Mucosa of rectum (tissue), 2 donors: ENCODE results near the gene APBA3.

ENCODE experiments used
- H3K27ac ChIP-seq, 2 donors: one replicate each; pipeline ENCODE4 v1.7.0; 2013; ENCODE audit warnings: inconsistent platforms in 2 of 2, low read depth in 2 of 2, low read length in 2 of 2
- H3K27me3 ChIP-seq, 2 donors: one replicate each; pipeline ENCODE4 v1.7.0; 2013; ENCODE audit warnings: low read length in 2 of 2; ENCODE audit not compliant: control insufficient read depth in 2 of 2, insufficient read depth in 2 of 2
- H3K36me3 ChIP-seq, 2 donors: one replicate each; pipeline ENCODE4 v1.7.0; 2013; ENCODE audit warnings: low read length in 2 of 2; ENCODE audit not compliant: control insufficient read depth in 2 of 2, insufficient read depth in 2 of 2
- H3K4me1 ChIP-seq, 2 donors: one replicate each; pipeline ENCODE4 v1.7.0; 2013; ENCODE audit warnings: low read length in 2 of 2, mild to moderate bottlenecking in 1 of 2; ENCODE audit not compliant: control insufficient read depth in 2 of 2, insufficient read depth in 2 of 2
- H3K4me3 ChIP-seq, 2 donors: one replicate each; pipeline ENCODE4 v1.7.0; 2013; ENCODE audit warnings: low read length in 2 of 2
- H3K9ac ChIP-seq, 2 donors: one replicate each; pipeline ENCODE4 v1.7.0; 2013; ENCODE audit warnings: low read length in 2 of 2, low read depth in 1 of 2, mild to moderate bottlenecking in 1 of 2
- H3K9me3 ChIP-seq, 2 donors: one replicate each; pipeline ENCODE4 v1.7.0; 2013; ENCODE audit warnings: low read length in 2 of 2; ENCODE audit not compliant: control insufficient read depth in 2 of 2
- donor health status: healthy.
- donor health status: Normal muscosa, but diverticular disease.

The APBA3 gene

DNA sequence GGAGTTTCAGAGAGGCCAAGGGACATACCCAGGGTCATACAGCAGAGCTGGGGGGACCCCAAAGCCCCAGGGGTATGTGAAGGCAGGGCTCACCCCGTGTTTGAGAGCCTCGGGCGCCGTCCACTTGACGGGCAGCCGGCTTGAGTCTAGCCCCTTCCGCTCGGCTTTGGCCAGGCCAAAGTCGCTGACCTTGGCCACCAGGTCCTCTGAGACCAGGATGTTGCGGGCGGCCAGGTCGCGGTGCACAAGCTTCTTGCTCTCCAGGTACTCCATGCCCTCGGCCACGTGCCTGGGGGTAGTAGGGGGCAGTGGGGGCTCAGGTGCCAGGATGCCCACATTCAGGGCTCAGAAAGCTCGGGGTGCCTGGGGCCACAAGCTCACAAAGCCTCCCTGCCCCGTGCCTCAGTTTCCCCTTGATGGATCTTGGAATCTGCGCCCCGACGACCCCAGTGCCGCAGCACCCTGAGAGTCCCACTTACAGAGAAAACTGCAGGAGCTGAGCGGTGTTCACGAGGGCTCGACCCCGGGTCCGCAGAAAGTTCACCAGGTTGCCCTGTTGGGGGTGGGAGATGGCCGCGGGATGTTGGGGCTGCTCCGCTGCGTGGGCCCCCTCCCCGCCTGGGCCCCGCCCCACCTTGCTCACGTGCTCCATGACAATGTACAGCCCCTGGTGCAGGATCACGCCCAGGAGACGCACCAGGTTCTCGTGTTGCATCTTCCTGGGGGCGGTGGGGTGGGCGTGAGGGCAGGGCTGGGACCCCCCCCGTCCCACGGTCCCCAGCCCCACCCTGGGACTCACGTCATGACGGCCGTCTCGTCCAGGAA, 17.6 kb upstream of the APBA3 start:
- H3K9ac ChIP-seq: no peak overlapping the region
- no peaks in the 10 kb centered on the region for H3K4me1 ChIP-seq
- no peaks in the 10 kb centered on the region for H3K27me3 ChIP-seq
- peaks cover 0 to 6% of the 10 kb centered on the region in 2 donors for H3K9me3 ChIP-seq
- H3K4me3 ChIP-seq: no peak overlapping the region
- H3K36me3 ChIP-seq: no peaks in the 10 kb centered on the region
- H3K27ac ChIP-seq: no peak overlapping the region

- peaks cover 0 to 6% of the 10 kb centered on the region in 2 donors for H3K9me3 ChIP-seq
- no peak overlapping the region for H3K4me3 ChIP-seq
- no peaks in the 10 kb centered on the region for H3K36me3 ChIP-seq
- H3K4me1 ChIP-seq: no peaks in the 10 kb centered on the region
- H3K27me3 ChIP-seq: no peaks in the 10 kb centered on the region
- H3K27ac ChIP-seq: no peak overlapping the region
- no peak overlapping the region for H3K9ac ChIP-seq
Measured at GRCh38 chr19:3778104-3778867, 16.8 kb upstream of the APBA3 start.

- no peaks in the 10 kb centered on the region for H3K4me1 ChIP-seq
- peaks cover 0 to under 1% of the 10 kb centered on the region in 2 donors for H3K9me3 ChIP-seq
- no peaks in the 10 kb centered on the region for H3K36me3 ChIP-seq
- H3K27ac ChIP-seq: no peak overlapping the region
- no peak overlapping the region for H3K4me3 ChIP-seq
- H3K9ac ChIP-seq: no peak overlapping the region
- no peaks in the 10 kb centered on the region for H3K27me3 ChIP-seq
Measured at GRCh38 chr19:3776479-3777040, 15.1 kb upstream of the APBA3 start.

- Histone ChIP-seq H3K27ac (no peak overlapping the region), H3K4me1 (no peaks in the 10 kb centered on the region), H3K36me3 (no peaks in the 10 kb centered on the region), H3K9ac (no peak overlapping the region), H3K27me3 (no peaks in the 10 kb centered on the region), H3K4me3 (no peak overlapping the region), H3K9me3 (no peaks in the 10 kb centered on the region)
Measured at GRCh38 chr19:3775831-3776230, 14.3 kb upstream of the APBA3 start.

- H3K9me3 ChIP-seq: no peaks in the 10 kb centered on the region
- no peaks in the 10 kb centered on the region for H3K36me3 ChIP-seq
- no peak overlapping the region for H3K9ac ChIP-seq
- H3K27me3 ChIP-seq: no peaks in the 10 kb centered on the region
- no peaks in the 10 kb centered on the region for H3K4me1 ChIP-seq
- no peak overlapping the region for H3K4me3 ChIP-seq
- H3K27ac ChIP-seq: no peak overlapping the region
Measured at GRCh38 chr19:3775374-3775711, 13.9 kb upstream of the APBA3 start.

DNA sequence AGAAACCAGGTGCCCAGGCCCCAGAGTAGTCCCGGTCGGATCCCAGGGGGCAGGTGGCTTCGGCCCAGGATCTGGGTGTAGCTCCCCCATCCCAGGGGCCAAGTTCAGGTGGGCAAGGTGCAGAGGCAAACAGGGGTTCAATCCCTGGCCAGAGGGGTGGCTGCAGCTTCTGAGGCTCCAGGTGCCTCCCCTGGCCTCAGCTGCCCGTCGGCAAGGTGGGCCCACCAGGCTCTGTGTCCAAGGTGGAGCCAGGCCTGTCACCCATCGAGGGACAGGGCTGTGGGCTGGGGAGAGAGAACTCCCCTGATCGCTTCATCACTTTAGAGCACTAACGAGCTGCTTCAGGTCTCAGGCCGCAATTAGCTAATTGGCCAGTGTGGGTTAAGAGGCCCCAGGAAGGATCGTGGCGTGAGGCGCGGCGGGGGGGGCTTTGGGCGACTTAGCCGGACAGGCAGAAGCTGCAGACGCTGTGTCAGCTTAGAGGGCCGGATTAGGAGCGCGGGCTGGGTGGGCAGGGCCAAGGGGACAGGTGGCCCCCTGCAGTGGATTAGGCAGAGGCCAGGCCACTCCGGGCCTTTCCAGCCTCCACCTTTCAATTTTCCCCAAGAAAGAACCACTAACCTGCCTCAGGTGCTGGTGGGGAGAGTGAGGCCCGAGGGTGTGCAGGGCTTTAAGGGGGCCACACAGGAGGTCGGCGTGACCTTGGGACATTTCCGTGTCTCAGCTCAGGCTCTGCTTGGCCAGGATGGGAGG, 13.3 kb upstream of the APBA3 start:
- Histone ChIP-seq H3K36me3 (no peaks in the 10 kb centered on the region), H3K9me3 (no peaks in the 10 kb centered on the region), H3K4me1 (no peaks in the 10 kb centered on the region), H3K9ac (no peak overlapping the region), H3K4me3 (no peak overlapping the region), H3K27me3 (no peaks in the 10 kb centered on the region), H3K27ac (no peak overlapping the region)

DNA sequence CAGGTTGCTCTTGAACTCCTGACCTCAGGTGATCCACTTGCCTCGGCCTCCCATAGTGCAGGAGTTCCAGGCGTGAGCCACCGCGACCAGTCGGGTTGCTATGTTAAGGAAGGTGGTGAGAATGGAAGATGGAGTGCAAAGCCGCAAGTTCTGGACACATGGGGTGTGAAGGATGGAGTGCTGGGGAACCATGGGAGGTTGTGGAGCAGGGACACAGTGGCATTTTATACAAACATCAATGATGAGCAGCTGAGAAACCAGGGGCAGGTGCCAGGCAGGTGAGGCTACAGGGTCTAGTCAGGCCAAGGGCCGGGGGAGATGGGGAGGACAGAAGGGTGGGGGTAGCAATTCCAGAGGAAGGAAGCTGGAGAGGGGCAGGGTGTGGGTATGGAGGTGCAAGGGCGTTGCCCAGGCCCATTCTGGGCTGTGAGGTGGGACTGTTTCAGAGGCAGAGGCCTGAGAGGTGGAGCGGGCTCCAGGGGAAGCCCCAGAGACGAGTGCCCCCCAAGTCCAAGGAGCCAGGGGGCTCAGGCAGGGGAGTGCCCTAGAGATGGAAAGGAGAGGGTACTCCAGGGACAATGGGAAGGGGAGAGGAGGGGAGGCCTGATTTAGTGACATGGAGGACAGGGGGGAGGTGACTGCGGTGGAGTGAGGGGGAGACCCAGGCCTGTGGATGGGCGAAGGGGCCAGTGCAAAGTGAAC, 12.5 kb upstream of the APBA3 start:
- H3K9me3 ChIP-seq: no peaks in the 10 kb centered on the region
- no peaks in the 10 kb centered on the region for H3K27me3 ChIP-seq
- no peak overlapping the region for H3K27ac ChIP-seq
- no peak overlapping the region for H3K9ac ChIP-seq
- no peaks in the 10 kb centered on the region for H3K36me3 ChIP-seq
- no peaks in the 10 kb centered on the region for H3K4me1 ChIP-seq
- no peak overlapping the region for H3K4me3 ChIP-seq

GRCh38 chr19:3771906-3772455, 10.5 kb upstream of the APBA3 start, which contains the start of gene RAX2:
Gene RAX2, minus strand, starts transcription at chr19:3772228. Its CDS starts 486 bp downstream, at chr19:3771742.
- no peak within 1 kb of the TSS for H3K27ac ChIP-seq
- H3K4me1 ChIP-seq: no peaks in the 10 kb centered on the region

More at GRCh38 chr19:3771906-3772455, 10.5 kb upstream of the APBA3 start, which contains the start of gene RAX2:
- Histone ChIP-seq H3K27me3 (no peaks in the 10 kb centered on the region), H3K9me3 (no peaks in the 10 kb centered on the region), H3K4me3 (no peak within 1 kb of the TSS), H3K36me3 (peaks cover 8 to 13% of the 10 kb centered on the region in 2 donors), H3K9ac (no peak within 1 kb of the TSS)
